CD4-positive, alpha-beta T cell treated with Interleukin-15 for 1 hour (primary cell): ENCODE measurements around the gene HCK.

Experiments
- DNase-seq: peaks from one replicate; pipeline ENCODE4 v3.0.0-alpha.2; 2020

HCK gene

GRCh38 chr20:32064667-32065066 is 12.6 kb downstream of the HCK start:
- DNase-seq, result no peak

GRCh38 chr20:32067234-32067821 is 15.3 kb downstream of the HCK start:
- no peak for DNase-seq

- no peak for DNase-seq
These were observed 16.1 kb downstream of the HCK start for GRCh38 chr20:32068174-32068573.

- no peak for DNase-seq
These were observed 17.7 kb downstream of the HCK start for GRCh38 chr20:32069711-32070110.

- DNase-seq, result no peak
These were observed 18.2 kb downstream of the HCK start for GRCh38 chr20:32070282-32070681.

- no peak for DNase-seq
These were observed 18.7 kb downstream of the HCK start for GRCh38 chr20:32070690-32071213.

- no peak for DNase-seq
These were observed 19.5 kb downstream of the HCK start for GRCh38 chr20:32071395-32072167.

- no peak for DNase-seq
These were observed 20.2 kb downstream of the HCK start for GRCh38 chr20:32072168-32072750.

- DNase-seq, result no peak
These were observed 23.5 kb downstream of the HCK start for GRCh38 chr20:32075534-32075933.

- DNase-seq, result no peak
These were observed 25.1 kb downstream of the HCK start for GRCh38 chr20:32077190-32077589.

GRCh38 chr20:32078322-32078721 is 26.3 kb downstream of the HCK start:
- DNase-seq, result no peak

GRCh38 chr20:32078791-32079190 is 26.7 kb downstream of the HCK start:
- no peak for DNase-seq

GRCh38 chr20:32079655-32080109 is 27.6 kb downstream of the HCK start:
- DNase-seq, result no peak

- DNase-seq, result no peak
These were observed 28.7 kb downstream of the HCK start for GRCh38 chr20:32080783-32081182.

- no peak for DNase-seq
These were observed 31.4 kb downstream of the HCK start for GRCh38 chr20:32083469-32083868.

GRCh38 chr20:32087070-32087469 is 35.0 kb downstream of the HCK start:
- no peak for DNase-seq

GRCh38 chr20:32088759-32089158 is 36.7 kb downstream of the HCK start:
- DNase-seq, result no peak

- DNase-seq, result no peak
These were observed 37.8 kb downstream of the HCK start for GRCh38 chr20:32089637-32090362.

GRCh38 chr20:32091888-32092346 is 39.9 kb downstream of the HCK start:
- DNase-seq, result peak; percentile 73

- no peak for DNase-seq
These were observed 46.7 kb downstream of the HCK start for GRCh38 chr20:32098786-32099185.

GRCh38 chr20:32108814-32109391 is 56.9 kb downstream of the HCK start:
- no peak for DNase-seq

GRCh38 chr20:32109392-32110172 is 57.5 kb downstream of the HCK start, which contains the start of gene TM9SF4:
Gene TM9SF4 (plus strand): TSS chr20:32109714. CDS start chr20:32109741, 27 bp downstream.
- DNase-seq, result peak; percentile 89
